Stimulated activated CD4-positive, alpha-beta T cell treated with anti-CD3 and anti-CD28 coated beads, Interleukin-4, amount 100 ng/mL, for 48 hours (primary cell): ENCODE measurements around the gene LRRC36.

Experiments
- DNase-seq, 2 donors: peaks; one replicate each; pipeline ENCODE4 v3.0.0-alpha.2; 2020; ENCODE audit warnings: low read depth in 2 of 2

Gene LRRC36

DNA sequence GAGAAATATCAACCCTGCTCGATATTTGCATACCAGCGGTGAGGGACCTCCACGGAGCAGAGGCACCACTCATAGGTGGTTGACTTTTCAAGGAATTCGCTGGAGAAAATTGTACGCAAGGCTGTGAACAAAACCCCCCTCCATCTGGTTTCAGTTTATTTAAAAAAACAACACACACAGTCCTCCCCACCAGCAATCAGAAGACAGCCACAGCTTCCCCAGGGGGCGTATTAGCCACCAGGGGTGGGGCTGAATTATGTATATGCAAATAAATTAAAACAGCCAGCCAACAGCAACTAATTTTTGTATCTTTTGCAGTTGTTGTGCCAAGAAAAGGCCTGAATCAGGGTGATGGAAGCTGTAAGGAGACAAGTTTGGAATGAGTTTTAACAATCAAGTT, 98.4 kb downstream of the LRRC36 start:
- DNase-seq, result no peak

DNA sequence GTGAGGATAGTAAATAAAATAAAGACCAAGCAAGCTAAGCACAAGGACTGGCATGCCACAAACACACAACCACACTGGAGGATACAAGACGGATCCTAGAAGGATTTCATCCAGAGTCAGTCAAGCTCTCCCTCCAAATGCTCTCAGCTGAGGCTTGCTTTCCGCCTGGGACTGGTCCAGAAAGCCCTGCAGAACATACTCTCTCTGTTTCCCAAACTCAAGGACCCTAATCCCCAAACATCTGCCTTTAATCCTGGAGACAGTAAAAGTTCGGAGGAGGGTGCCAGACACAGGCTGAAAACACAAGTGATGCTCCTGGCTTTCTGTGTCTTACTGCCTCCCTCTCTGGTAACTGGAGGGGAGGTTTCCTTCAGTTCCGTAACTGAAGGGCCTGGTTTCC, 99.0 kb downstream of the LRRC36 start:
- DNase-seq, result no peak

DNA sequence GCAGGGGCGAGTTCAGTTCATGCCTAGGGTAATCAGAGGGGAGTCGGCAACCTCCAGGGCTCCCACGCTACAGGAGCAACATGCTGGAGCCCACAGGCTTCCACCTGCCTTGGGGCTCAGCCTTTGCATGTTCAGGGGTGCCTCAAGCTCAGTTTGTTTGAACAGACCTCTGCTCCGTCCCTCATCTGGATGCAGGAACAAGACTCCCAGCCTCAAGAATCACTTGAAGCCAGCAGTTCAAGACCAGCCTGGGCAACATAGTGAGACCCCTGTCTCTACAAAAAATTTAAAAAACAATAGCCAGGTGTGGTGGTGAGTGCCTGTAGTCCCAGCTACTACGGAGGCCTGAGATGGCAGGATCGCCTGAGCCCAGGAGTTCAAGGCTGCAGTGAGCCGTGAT, 99.4 kb downstream of the LRRC36 start:
- DNase-seq, result no peak

DNA sequence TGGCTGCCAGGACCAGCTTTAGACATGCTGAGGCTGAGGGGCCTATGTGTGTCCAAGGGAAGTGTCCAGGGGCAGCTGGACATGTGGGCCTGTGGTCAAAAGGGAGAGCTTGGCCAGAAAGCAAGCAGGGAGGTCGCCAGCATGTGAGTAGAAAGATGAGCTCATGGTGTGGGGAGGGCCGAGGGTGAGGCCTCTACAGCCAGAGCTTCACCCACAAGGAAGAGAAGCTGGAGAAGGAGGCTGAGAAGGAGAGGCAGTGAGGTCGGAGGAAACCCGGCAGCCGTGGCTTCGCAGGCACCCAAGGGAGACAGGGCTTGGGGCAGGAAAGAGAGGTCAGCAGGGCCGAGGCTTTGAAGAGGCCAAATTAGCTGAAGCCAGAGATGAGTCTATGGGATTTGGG, 100.3 kb downstream of the LRRC36 start:
- no peak for DNase-seq

DNA sequence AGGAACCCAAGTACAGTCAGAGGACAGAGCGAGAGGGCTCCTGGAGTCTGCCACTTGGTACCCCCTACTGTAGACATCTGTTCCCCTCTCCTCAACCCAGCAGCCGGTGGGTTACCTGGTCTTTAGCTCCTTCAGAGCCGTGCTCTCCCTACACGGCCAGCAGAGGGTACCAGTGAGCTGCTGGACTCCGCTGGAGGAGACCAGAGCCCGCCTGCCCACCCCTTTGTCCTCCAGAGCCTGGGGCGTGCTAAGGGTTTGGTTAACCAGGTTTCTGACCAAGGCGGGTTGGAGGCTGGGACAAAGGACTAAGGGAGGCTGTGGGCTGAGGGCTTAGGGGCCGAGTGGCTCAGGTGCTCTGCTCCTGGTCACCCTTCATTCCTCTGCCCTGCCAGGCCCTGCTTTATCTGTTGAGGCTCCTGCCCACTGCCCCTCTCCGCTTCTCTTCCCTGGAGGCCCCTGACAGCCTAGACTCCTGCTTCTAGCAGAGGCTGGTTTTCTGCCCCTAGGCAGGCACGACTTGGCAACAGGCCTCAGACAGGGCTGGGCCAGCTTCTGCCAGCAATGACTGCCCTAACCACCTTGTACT, 101.6 kb downstream of the LRRC36 start:
- DNase-seq, result peak; percentile 47 to 53

DNA sequence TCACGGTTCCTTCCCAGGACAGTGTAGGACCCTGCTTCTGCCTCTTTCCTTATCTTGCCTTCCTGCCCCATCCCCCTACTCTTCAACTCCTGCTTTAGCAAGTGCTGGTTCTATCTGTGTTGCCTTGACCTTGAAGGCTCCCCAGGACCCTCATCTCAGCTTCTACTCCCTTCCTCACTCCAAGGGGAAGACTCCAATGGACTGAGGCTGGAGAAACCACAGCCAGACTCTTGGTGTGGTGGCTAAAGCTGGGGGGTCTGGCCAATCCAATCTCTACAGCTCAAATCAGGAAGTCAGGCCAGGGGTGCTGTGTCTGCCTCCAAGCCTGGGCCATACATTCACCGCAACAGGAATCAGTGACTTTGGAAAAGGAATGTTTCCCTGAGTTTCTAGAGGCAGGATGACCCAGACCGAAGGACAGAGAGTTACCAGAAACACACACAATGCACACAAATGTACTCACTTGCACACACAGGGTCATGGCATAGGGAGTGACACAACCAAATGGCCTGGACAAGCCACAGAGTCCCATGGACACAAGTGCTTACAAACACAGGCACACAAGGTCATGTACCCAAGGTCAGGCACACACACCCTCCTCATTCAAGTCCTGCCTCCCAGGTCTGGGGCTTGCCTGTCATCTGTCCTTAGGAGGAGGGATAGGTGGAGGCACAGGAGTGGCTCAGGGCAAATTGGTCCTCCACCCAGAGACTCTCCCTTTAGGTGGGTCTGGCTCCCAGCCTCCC, 102.6 kb downstream of the LRRC36 start:
- DNase-seq, result no peak

DNA sequence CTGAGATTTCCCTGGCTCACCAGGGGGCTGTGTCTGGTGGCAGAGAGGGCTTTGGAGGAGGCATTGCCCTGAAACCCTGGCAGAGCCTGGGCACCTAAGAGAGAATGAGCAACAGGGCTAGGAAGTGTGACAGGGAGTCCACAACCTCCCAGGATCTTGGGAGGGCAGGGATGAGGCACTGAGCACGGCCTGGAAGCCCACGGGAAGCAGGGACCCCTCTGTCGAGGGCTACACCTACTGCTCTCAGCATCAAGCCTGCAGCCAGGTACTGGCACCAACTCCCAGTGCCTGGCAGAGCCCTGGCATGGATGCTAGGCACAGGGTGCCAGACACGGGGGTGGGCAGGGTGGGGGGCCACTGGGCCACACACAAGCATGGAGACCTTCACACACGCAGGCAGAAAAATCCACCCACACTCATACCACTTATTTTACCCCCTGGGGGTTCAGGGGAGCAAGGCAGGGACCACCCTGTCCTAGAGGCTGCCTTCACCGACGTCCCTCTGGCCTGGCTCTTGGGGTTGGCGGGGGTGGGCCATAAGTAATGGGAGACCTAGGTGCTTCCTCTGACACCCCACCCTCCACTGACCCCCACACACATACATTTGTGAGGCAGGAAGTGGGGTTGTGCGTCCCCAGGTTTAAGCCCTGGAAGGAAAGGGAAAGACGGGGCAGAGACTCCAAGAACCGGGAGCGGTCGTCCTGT, 103.3 kb downstream of the LRRC36 start:
- DNase-seq, result no peak

DNA sequence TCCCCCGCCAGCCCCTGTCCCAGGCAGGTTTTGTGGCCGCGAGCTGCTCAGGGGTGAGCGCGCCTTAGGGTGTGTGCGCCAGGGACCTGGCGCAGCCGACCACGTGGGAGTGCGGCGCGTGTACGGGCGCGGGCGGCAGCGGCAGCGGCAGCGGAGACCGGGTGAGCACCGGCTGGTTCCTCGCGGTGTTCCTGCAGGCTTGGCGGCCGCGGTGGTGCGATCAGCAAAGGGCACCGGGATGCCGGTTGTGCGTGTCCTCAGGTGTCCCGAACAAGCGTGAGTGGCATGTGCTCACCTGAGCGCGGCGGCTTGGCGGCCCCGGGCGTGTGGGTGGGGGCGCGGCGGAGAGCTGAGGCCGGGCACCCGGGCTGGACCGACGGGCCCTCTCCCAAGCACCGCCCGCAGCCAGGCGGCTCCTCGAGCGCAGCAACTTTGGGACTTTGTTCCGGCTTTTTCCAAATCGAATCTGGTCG, 103.9 kb downstream of the LRRC36 start:
- peak in 1 of 2 donors; percentile 28 for DNase-seq

DNA sequence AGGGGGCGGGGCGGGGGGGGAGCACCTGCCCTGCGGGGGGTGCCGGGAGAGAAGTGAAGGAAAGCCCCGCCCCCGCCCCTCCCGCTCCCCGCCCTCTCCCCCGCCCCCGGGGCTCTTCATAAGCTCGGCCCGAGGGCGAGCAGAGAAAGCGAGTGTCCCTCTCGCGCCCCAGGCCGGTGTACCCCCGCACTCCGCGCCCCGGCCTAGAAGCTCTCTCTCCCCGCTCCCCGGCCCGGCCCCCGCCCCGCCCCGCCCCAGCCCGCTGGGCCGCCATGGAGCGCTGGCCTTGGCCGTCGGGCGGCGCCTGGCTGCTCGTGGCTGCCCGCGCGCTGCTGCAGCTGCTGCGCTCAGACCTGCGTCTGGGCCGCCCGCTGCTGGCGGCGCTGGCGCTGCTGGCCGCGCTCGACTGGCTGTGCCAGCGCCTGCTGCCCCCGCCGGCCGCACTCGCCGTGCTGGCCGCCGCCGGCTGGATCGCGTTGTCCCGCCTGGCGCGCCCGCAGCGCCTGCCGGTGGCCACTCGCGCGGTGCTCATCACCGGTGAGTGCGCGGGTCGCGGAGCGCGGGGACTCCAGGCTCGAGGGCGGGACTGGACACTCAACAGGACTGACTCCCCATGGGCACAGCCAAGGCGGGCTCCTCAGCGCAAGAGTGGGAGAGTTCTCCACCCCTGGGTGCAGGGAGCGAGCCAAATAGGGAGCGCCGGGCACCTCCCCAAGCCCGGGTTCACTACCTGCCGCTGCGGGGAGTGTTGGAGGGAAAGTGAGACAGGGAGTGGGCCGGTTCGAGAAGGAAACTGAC, 104.6 kb downstream of the LRRC36 start, which contains the start of gene HSD11B2:
Gene HSD11B2, plus strand, starts transcription at position 145 of the 798 bp plus-strand sequence. Its CDS starts 128 bp downstream, at position 273.
- no peak for DNase-seq

DNA sequence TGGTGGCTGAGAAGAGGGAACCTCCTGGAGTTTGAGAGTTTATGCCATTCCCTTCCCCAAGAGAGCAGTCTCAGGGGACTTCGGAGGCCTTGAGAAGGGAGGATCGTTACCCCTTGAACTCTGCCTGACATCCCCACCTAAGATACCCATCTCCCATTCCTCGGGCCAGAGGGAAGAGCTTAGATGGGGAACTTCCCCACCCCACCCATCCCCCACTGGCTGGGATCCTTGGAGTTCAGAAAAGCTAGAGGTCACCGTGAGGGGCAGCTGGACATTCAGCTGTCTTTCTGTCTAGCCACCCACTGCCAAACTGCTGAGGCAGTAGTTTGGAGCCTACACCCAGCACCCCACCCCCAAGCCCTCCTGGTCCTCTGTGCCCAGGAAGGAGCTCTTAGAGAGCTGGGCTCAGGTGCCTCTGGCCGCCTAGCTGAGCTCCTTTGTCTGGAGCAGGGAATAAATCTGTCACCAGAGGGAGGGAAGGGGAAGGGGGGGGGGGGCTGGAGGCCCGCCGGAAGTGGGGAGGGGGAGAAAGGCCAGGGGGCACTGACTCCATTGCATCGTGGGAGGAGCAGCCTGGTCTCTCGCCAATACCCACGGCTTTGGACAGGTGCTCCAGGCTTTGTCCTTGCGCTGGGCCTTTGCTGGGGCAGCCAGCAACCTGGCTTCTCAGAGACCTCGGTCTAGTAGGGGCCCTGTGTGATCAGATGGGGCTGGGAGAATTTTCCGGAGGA, 105.3 kb downstream of the LRRC36 start:
- no peak for DNase-seq

DNA sequence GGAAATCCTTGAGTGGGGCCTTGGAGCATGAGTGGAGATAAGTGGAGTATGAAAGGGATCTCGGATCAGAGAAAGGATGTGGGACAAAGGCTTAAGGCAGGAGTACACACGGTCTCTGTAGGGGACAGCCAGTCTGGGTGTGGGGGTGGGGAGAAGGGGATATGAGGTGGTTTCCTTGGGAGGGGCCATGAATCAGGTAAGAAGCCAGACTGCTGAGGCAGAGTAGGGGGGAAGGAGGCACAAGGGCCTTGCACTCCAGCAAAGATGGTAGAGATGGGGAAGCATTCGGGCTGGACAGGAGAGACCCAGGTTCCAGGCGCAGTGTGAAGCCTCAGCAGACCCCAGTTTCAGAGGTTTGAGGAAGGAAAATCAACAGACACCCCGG, 105.9 kb downstream of the LRRC36 start:
- DNase-seq, result no peak

DNA sequence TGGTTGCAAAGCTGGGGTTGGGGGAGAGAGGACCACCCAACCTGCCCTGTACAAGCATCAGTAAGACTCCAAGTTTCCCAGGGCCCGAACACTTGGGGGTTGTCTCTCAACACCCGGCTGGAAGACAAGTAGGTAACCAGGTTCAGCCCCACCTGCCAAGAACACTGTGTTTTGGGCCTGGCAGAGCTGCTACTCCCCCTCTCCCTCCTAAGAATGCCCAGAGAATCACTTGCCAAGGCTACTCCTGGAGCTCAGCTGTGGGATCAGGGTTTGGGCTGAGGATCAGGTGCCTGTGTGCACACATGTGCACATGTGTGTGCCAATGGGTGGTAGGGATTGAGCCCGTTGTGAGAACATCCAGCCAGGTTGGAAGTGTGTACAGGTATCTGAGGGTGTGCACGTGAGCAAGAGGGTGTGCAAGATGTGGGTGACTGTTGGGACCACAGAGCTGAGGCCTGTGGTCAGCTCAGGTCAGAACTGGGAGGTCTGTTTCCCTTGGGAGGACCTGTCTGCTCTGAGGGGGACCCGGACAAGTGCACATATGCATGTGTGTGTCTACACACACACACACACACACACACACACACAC, 106.6 kb downstream of the LRRC36 start:
- DNase-seq, result no peak
